Aorta (tissue), 5 donors: ENCODE results near the gene SNAP29. TPM values are rescaled to one million over a fixed set of nuclear protein-coding genes. Genes with fewer than 3 reads are reported as not detected.
A peak's percentile ranks its signal among the peaks of the same experiment; 100 is the strongest.
"Not testable (repeated sequence)": the region's sequence is repeated elsewhere in the genome, so short reads cannot be mapped to it uniquely, and the experiment has no call there.

Experiments
- ATAC-seq: fragments of 200-7000 bp; cut with Tn5 transposase; one replicate; pipeline ENCODE4 v1.9.1; 2022; ENCODE audit warnings: moderate library complexity; ENCODE audit not compliant: low FRiP score
- DNase-seq, 2 donors: peaks; one replicate each; pipeline ENCODE4 v3.0.0-alpha.2; 2020
- H3K27ac ChIP-seq, 2 donors: one replicate each; pipeline ENCODE4 v1.5.1; 2013; ENCODE audit warnings: low read length in 2 of 2, mild to moderate bottlenecking in 2 of 2, moderate library complexity in 2 of 2, control low read depth in 1 of 2, inconsistent platforms in 1 of 2, low read depth in 1 of 2
- H3K27me3 ChIP-seq, 2 donors: one replicate each; pipeline ENCODE4 v1.6.1; 2013; ENCODE audit warnings: control low read depth in 1 of 2, low read length in 1 of 2, mild to moderate bottlenecking in 1 of 2, moderate library complexity in 1 of 2; ENCODE audit not compliant: insufficient read depth in 2 of 2, control insufficient read depth in 1 of 2
- H3K36me3 ChIP-seq, 2 donors: one replicate each; pipeline ENCODE4 v1.6.1; 2013; ENCODE audit warnings: control low read depth in 1 of 2, low read length in 1 of 2, mild to moderate bottlenecking in 1 of 2; ENCODE audit not compliant: insufficient read depth in 2 of 2, control insufficient read depth in 1 of 2
- H3K4me1 ChIP-seq, 2 donors: one replicate each; pipeline ENCODE4 v1.6.1; 2013; ENCODE audit warnings: low read length in 2 of 2, control low read depth in 1 of 2, mild to moderate bottlenecking in 1 of 2, moderate library complexity in 1 of 2; ENCODE audit not compliant: insufficient read depth in 2 of 2, control insufficient read depth in 1 of 2
- H3K4me3 ChIP-seq, 2 donors: one replicate each; pipeline ENCODE4 v1.5.1; 2013; ENCODE audit warnings: low read length in 2 of 2, control low read depth in 1 of 2, mild to moderate bottlenecking in 1 of 2
- H3K9me3 ChIP-seq: one replicate; pipeline ENCODE4 v1.6.1; 2013; ENCODE audit warnings: mild to moderate bottlenecking, low read length; ENCODE audit not compliant: control insufficient read depth
- WGBS, 2 donors: extraction: QIAGEN DNeasy Blood & Tissue Kit; methylation state at CpG; one replicate each; pipeline ENCODE4 v1.1.7; 2013; 5-methylcytosine and 5-hydroxymethylcytosine counted together
- intact Hi-C, 2 donors: fragments of 100-400 bp; cut with DNase I; formaldehyde crosslinking; loops; one replicate each; pipeline versions ENCODE4 v1.14.2 to v1.15.0; 2022
- polyA plus RNA-seq, 2 donors: library from polyadenylated mRNA; stranded (reverse); fragments of 200-250 nt; gene quantifications; one replicate each; pipeline ENCODE4 v1.2.3, GENCODE V29; 2013
- total RNA-seq, 2 donors: library from RNA; stranded (reverse); fragmentation: NEBNext Ultra II Directional; extraction: Animal tissue kit (Norgen Biotek cat#: 25700); gene quantifications; one replicate each; pipeline ENCODE4 v1.2.1, GENCODE V29; 2021
- donor health status: healthy with polysubstance abuse.
- donor health status: Bipolar disorder and iron deficiency.
- donor health status: DM: no; HTN: no; CAD: no.
- donor health status: DM: no; HTN: no; CAD: no.
- donor health status: DM: yes; HTN: yes; CAD: no.

Gene SNAP29
- total and polyA plus RNA-seq, 4 donors, result 19.2 to 25.5 (median 22.3) TPM

DNA sequence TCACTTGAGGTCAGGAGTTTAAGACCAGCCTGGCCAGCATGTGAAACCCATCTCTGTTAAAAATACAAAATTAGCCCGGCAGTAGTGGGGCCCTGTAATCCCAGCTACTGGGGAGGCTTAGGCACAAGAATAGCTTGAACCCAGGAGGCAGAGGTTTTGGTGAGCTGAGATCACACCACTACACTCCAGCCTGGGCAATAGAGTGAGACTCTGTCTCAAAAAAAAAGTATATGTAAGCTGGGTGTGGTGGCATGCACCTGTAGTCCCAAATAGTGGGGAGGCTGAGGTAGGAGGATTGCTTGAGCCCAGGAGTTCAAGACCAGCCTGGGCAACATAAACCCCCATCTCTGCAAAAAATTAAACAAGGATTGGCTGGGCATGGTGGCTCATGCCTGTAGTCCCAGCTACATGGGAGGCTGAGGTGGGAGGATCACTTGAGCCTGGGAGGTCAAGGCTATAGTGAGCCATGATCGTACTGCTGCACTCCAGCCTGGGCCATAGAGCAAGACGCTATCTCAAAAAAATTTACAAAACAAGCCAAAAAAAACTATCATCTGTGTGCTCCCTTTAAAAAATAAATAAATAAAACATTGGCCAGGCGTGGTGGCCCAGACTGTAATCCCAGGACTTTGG is 69.2 kb downstream of the SNAP29 start:
- ATAC-seq, result no peak
- intact Hi-C loops, result no loop called here
- Histone ChIP-seq H3K9me3 (no peaks in the 10 kb centered on the region), H3K4me1 (peaks cover 0 to 3% of the 10 kb centered on the region in 2 donors), H3K27me3 (no peaks in the 10 kb centered on the region), H3K4me3 (no peak overlapping the region), H3K36me3 (no peaks in the 10 kb centered on the region), H3K27ac (no peak overlapping the region)
- DNase-seq, result no peak
- 50 to 57% methylated on average over 4 of the region's 4 CpGs for WGBS, 2 donors

DNA sequence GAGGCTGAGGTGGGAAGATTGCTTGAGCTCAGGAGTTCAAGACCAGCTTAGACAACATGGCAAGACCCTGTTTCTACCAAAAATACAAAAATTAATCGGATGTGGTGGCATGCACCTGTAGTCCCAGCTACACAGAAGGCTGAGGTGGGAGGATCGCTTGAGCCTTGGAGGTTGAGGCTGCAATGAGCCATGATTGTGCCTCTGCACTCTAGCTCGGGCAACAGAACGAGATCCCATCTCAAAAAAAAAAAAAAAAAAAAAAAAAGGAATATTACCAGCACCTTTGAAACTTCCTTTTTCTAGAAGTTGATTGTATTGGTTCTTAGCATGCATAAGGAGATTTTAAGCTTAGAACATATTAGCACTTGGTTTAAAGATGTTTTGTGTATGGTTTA is 69.8 kb downstream of the SNAP29 start:
- Histone ChIP-seq H3K9me3 (no peaks in the 10 kb centered on the region), H3K27me3 (no peaks in the 10 kb centered on the region), H3K4me3 (no peak overlapping the region), H3K4me1 (peaks cover 0 to 3% of the 10 kb centered on the region in 2 donors), H3K36me3 (peaks cover 0 to under 1% of the 10 kb centered on the region in 2 donors), H3K27ac (no peak overlapping the region)
- DNase-seq, result no peak
- intact Hi-C loops, result no loop called here
- no peak for ATAC-seq
- 93 to 95% methylated on average over 4 of the region's 4 CpGs for WGBS, 2 donors

DNA sequence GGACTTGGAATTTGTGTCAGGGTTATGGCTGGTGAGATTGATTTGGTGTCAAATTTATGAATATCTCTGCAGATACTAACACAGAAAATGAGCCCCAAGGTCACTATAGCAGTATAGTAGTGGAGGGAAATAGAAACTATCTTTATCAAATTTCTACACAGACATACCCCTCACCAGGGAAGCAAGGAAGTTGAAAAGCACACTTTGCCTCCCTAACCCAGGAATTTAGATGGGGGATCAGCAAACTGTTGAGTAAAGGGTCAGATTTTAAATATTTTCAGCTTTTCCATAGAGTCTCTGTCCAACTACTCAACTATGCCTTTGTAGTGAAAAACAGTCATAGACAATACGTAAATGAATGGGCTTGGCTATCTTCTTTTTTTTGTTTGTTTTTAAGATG is 71.2 kb downstream of the SNAP29 start:
- Histone ChIP-seq H3K27me3 (no peaks in the 10 kb centered on the region), H3K27ac (no peak overlapping the region), H3K9me3 (no peaks in the 10 kb centered on the region), H3K4me1 (peaks cover 0 to 3% of the 10 kb centered on the region in 2 donors), H3K36me3 (peaks cover 3 to 9% of the 10 kb centered on the region in 2 donors), H3K4me3 (no peak overlapping the region)
- DNase-seq, result no peak
- 96 to 99% methylated on average over 1 of the region's 1 CpG for WGBS, 2 donors
- intact Hi-C loops, result no loop called here
- no peak for ATAC-seq

DNA sequence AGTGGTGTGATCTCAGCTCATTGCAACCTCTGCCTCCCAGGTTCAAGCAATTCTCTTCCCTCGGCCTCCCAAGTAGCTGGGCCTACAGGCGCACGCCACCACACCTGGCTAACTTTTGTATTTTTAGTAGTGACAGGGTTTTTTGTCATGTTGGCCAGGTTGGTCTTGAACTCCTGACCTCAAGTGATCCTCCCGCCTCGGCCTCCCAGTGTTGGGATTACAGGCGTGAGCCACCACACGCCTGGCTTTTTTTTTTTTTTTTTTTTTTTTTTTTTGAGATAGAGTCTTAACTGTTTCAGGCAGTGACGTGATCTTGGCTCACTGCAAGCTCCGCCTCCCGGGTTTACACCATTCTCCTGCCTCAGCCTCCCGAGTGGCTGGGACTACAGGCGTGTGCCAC is 71.6 kb downstream of the SNAP29 start:
- WGBS, 2 donors, result 97 to 98% methylated on average over 12 of the region's 12 CpGs
- ATAC-seq, H3K36me3 ChIP-seq, H3K27me3 ChIP-seq, H3K27ac ChIP-seq, DNase-seq, H3K4me1 ChIP-seq, H3K9me3 ChIP-seq, H3K4me3 ChIP-seq, intact Hi-C loops: not testable (repeated sequence)

DNA sequence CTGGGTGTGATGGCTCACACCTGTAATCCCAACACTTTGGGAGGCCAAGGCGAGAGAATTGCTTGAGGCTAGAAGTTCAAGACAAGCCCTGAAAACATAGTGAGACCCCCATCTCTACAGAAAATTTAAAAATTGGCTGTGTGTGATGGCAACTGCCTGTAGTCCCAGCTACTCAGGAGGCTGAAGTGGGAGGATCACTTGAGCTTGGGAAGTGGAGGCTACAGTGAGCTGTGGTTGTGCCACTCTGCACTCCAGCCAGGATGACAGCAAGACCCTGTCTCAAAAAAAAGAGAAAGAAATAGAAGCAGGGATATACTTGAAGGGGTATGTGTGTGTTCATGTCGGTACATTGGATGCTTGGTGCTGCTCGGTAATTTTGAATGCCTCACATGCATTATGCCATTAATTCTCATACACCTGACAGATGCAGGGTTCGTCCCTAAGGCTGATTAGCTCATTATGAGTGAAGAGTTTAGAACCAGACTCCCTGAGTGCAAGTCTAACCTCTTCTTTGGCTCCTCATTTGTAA is 72.4 kb downstream of the SNAP29 start:
- Histone ChIP-seq H3K36me3 (peaks cover 3 to 9% of the 10 kb centered on the region in 2 donors), H3K4me1 (peaks cover 0 to 3% of the 10 kb centered on the region in 2 donors), H3K9me3 (no peaks in the 10 kb centered on the region), H3K4me3 (no peak overlapping the region), H3K27me3 (no peaks in the 10 kb centered on the region), H3K27ac (no peak overlapping the region)
- DNase-seq (no peak), ATAC-seq (no peak)
- WGBS, 2 donors, result 90 to 91% methylated on average over 4 of the region's 4 CpGs
- intact Hi-C loops, result no loop called here

DNA sequence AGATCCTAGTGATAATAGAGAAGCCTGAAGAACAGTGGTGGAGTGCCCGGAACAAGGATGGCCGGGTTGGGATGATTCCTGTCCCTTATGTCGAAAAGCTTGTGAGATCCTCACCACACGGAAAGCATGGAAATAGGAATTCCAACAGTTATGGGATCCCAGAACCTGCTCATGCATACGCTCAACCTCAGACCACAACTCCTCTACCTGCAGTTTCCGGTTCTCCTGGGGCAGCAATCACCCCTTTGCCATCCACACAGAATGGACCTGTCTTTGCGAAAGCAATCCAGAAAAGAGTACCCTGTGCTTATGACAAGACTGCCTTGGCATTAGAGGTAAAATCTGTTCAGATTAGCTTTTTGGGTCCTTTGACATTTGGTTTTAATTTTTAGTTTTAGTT is 75.1 kb downstream of the SNAP29 start:
- Histone ChIP-seq H3K4me1 (peaks cover 0 to 6% of the 10 kb centered on the region in 2 donors), H3K36me3 (peaks cover 3 to 9% of the 10 kb centered on the region in 2 donors), H3K9me3 (no peaks in the 10 kb centered on the region), H3K4me3 (no peak overlapping the region), H3K27ac (no peak overlapping the region), H3K27me3 (no peaks in the 10 kb centered on the region)
- DNase-seq (peak in 1 of 2 donors; percentile 12), ATAC-seq (no peak)
- 92 to 96% methylated on average over 7 of the region's 7 CpGs for WGBS, 2 donors
- intact Hi-C loops, result no loop called here

DNA sequence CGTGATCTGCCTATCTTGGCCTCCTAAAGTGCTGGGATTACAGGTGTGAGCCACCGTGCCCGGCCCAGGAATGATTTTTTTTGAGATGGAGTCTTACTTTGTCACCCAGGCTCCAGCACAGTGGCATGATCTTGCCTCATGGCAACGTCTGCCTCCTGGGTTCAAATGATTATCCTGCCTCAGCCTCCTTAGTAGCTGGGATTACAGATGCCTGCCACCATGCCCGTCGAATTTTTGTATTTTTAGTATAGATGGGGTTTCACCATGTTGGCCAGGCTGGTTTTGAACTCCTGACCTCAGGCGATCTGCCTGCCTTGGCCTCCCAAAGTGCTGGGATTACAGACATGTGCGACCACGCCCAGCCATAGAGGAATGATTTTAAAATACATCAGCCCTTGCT is 76.2 kb downstream of the SNAP29 start:
- WGBS, 2 donors, result 91 to 93% methylated on average over 9 of the region's 9 CpGs
- intact Hi-C loops, H3K9me3 ChIP-seq, H3K27ac ChIP-seq, H3K4me1 ChIP-seq, H3K4me3 ChIP-seq, H3K36me3 ChIP-seq, ATAC-seq, H3K27me3 ChIP-seq: not testable (repeated sequence)
- DNase-seq, result peak in 1 of 2 donors; percentile 21

DNA sequence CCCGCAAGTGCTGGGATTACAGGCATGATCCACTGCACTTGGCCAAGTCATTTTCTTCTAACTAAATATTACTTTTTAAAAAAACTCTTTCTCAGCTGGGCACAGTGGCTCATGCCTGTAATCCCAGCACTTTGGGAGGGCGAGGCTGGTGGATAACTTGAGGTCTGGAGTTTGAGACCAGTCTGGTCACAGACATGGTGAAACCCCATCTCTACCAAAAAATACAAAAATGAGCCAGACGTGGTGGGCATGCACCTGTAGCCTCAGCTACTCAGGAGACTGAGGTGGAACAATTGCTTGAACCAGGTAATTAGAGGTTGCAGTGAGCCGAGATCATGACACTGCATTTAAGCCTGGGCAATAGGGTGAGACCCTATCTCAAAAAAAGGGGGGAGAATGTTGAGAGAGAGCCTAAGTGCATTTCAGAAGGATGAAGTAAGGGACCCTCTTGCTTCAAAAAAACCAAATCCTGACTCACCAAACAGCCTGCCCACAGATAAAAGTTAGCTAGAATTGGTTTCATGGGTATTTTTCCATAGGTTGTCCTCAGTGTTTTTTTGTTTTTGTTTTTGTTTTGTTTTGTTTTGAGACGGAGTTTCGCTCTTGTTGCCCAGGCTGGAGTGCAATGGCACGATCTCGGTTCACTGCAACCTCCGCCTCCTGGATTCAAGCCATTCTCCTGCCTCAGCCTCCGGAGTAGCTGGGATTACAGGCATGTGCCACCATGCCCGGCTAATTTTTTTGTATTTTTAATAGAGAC is 77.2 kb downstream of the SNAP29 start:
- H3K27me3 ChIP-seq, H3K27ac ChIP-seq, H3K4me1 ChIP-seq, intact Hi-C loops, H3K4me3 ChIP-seq, ATAC-seq, H3K9me3 ChIP-seq, H3K36me3 ChIP-seq: not testable (repeated sequence)
- peak in 1 of 2 donors; percentile 24 for DNase-seq
- WGBS, 2 donors, result 67 to 70% methylated on average over 11 of the region's 11 CpGs
